NCI-H526 treated with DMSO at 0.1 percent for 48 hours (cell line): ENCODE data around the gene TEX13A.
"Not testable (repeated sequence)": the region's sequence is repeated elsewhere in the genome, so short reads cannot be mapped to it uniquely, and the experiment has no call there.

ENCODE experiments used
- DNase-seq: peaks from one replicate; lab custom pipeline; 2025; lab: John Stamatoyannopoulos, UW

Gene TEX13A, protein sequence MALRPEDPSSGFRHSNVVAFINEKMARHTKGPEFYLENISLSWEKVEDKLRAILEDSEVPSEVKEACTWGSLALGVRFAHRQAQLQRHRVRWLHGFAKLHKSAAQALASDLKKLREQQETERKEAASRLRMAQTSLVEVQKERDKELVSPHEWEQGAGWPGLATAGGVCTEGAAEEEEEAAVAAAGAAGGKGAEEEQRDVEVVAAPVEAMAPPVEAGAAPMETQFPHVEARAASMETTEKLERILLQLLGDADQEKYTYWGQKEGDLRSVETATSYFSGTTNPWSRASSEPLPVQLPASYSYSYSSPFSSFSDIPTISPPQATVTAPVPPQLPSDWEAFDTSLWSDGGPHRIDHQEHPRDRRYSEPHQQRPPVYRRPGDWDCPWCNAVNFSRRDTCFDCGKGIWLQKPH

DNA sequence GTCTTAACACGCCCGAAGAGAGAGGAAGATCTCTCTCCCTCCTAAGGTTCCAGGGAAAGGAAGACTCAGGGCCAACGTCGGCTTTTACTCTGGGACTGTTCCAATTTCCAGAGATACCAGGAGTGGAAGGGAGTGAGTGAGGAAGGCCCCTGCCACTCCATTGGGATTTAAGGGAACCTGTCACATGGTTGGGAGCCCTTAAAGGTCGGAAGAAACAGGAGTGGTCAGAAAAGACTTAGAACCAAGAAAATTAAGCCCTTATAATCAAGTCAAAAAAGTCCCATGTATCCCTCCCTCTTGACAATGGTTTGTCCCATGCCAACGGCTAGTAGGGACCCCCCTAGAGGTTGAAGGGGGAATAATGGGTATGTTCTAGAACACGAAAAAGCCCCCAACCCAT lies at the start of gene TEX13A:
TSS of gene TEX13A (minus strand) at position 59 of the 400 bp plus-strand sequence. CDS start 297 bp downstream, outside the sequence.
- DNase-seq = no peak

DNA sequence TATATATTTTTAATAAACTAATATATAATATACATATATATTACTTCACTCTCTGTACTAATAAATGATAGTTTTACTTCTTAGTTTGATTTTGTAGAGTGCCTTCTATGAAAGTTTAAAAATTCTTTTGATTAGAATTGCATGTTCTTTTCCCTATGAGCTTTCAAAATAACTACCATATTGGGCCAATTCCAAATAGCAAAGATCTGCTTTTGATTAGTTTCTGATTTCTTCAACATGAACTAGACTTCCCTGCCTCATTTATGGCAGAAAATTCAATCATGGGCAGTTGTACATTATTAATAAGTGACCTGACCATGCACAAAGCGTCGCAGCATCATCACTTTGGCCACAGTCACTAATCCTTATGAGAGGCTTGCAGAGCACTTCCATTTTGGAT lies 48.9 kb upstream of the TEX13A start:
- no peak for DNase-seq

DNA sequence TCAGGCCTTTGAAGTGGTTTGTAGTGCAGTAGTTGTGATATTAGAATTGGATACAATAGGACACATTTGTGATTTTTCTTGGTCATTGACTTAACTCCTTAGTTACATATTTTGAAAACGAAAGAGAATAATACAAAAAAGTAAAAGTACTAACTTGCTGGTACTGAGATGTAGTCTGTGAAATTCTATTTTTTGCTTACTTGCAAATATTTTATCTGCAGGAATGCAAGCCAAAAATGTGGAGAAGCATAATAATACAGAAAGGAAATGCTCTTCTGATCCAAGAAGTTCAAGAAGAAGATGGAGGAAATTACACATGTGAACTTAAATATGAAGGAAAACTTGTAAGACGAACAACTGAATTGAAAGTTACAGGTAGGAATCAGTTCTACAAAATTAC lies 46.7 kb upstream of the TEX13A start:
- DNase-seq = no peak

DNA sequence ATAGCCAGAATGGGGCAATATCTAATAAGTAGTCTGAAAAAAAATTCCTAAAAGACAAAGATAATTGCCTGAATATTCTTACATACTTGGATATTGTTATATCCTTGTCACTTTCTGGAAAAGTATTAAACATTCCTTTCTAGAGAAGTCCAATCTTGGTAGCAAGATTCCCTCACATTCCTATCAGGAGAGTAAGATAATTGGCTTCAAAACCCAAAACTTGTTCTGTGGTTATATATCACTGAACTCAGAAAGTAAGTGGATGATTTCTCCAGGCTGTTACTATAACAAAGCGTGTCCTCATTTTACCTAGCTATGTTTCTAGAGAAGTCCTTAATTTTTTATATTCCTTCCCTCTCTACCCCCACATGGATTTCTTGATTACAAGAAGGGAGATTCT lies 46.0 kb upstream of the TEX13A start:
- no peak for DNase-seq

DNA sequence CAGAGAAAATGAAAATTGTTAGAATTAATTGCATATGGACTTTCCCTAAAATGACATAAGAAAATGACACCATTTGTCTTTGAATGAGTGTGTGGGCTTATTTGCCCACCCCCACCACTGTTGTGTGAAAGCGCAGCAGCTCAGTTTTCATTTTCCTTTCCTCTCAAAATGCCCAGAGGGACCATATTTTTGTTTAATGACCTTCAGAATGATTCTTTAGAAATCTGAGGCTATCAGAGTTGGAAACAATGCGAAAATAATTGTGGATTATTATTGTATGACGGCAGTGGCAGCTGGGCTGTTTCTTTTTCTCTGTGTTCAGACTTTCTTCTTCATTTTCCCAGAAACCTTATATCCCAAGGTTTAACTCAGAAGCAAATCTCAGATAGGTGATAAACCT lies 44.6 kb upstream of the TEX13A start:
- DNase-seq = no peak

DNA sequence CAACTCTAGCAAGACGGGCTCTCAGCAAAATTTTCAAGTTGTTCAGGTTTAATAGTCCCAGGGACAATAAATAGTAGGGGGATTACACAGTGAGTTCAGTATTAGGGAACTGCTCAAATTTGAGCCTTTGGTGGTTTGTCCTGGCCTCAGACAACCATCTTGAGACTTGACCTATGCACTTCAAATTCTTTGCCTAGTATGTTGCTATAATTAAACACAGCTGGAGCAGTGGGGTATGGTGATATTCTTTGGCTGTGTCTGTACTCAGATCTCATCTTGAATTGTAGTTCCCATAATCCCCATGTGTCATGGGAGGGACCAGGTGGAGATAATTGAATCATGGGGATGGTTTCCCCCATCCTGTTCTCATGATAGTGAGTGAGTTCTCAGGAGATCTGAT lies 43.3 kb upstream of the TEX13A start:
- no peak for DNase-seq

DNA sequence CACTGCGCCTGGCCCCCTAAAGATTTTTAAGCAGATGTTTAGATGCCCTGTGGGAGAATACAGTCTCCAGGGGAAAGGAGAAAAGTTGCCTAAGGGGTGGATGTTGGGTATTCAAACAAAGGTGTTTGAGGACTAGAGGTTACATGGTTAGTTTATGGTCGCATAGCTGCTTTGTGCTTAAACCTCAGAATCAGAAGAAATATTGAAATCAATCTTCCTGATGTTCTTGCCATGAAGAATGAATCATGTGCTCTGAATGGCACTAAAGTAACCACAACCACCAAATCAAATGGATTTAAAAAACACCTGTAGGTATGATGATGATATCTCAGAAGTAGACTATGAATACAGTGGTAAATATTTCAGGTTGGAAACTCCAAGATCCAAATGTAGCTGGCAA lies 42.7 kb upstream of the TEX13A start:
- no peak for DNase-seq

DNA sequence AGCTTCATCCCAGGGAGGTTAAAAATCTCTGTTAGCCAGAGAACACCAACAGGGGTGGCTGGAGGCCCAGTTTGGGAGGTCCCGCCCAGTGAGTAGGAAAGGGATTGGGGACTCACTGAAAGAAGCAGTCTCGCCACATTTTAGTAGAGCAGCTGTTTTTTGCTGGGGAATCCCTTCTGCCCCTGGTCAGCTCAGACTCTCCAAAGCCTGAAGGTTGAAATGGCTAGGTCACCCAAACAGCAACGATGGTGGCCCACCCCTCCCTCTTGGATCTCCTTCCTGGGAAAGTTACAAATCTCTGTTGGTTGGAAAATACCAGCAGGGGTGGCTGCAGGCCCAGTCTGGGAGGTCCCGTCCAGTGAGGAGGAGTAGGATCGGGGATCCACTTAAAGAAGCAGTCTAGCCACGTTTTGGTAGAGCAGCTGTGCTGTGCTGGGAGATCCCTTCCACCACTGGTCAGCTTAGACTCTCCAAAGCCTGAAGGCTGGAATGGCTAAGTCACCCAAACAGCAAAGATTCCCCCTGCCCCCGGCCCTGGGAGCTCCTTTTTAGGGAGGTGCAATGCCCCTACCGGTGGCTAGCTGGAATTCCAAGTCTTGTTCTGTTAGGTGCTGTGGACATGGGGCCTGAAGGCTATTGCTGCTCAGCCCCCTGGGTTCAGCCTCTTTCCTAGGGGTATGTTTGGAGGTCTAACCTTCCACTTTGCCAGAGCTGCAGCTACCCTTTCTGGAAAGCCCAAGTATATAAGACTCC lies 40.0 kb upstream of the TEX13A start:
- DNase-seq = no peak

DNA sequence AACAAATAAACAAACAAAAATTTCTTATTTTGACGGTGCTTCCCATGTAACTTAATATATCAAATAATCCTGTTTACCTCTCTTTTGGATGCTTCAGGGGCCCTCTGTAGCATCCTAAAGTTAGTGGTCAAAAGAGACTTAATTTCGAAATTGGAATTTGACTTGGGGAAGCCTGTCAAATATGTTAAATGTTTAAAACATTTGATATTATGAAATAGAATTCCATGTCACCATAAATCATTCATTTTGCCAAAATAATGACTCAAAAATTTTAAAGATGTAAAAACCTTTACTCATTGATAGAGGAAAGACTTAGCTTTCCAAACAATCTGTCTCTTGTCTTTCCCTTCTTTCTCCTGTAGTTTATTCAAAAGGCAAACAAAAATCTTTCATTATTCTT lies 20.6 kb upstream of the TEX13A start:
- DNase-seq = no peak

DNA sequence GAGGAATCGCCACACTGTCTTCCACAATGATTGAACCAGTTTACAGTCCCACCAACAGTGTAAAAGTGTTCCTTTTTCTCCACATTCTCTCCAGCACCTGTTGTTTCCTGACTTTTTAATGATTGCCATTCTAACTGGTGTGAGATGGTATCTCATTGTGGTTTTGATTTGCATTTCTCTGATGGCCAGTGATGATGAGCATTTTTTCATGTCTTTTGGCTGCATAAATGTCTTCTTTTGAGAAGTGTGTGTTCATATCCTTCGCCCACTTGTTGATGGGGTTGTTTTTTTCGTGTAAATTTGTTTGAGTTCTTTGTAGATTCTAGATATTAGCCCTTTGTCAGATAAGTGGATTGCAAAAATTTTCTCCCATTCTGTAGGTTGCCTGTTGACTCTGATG lies 16.9 kb upstream of the TEX13A start:
- DNase-seq = not testable (repeated sequence)

DNA sequence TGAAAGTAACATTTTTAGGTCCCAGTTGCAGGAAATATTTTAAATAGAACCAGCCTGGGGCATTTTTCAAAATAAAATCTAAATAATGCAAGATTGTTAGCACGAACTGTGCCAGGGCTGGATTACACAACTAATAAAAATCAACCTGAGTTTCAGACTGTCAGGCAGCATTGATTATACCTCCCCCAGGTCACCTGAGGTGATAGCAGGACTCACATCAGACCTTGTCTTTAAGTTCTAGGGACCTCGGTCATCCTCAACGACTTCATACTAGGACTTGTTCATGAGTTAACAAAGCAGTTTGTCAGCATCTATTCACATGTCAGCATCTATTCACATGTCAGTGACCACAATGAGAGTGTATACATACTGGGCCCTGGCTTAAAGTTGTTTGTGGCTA lies 8.7 kb upstream of the TEX13A start:
- DNase-seq = no peak

DNA sequence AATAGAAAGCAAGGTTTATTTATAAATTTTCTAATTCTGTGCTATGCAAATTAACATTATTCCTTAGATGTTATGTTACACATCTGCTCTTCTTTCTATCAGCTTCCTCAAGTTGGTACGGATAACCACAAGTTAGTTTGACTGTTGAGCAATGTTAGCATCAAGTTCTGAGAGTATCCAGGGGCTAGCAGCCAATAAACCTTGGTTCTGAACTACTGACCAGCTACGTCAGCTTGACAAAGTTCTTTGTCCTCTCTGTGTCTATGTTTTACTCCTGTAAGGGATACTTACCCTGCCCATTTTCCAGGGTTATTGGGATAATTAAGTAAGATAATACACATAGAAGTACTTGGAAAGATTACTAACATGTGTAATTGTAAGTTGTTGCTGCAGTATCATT lies 8.1 kb upstream of the TEX13A start:
- no peak for DNase-seq

DNA sequence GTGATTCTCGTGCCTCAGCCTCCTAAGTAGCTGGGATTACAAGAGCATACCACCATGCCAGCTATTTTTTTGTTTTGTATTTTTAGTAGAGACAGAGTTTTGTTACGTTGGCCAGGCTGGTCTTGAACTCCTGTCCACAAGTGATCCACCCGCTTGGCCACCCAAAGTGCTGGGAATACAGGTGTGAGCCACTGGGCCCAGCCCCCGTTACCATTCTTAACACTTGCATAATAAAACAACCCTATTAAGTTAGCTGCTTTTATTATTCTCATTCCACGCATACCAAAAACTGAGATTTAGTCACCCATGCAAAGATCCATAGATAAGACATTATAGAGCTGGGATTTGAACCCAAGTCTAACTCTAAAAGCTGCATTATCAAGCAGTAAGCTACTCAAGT lies 6.0 kb upstream of the TEX13A start:
- DNase-seq = no peak

DNA sequence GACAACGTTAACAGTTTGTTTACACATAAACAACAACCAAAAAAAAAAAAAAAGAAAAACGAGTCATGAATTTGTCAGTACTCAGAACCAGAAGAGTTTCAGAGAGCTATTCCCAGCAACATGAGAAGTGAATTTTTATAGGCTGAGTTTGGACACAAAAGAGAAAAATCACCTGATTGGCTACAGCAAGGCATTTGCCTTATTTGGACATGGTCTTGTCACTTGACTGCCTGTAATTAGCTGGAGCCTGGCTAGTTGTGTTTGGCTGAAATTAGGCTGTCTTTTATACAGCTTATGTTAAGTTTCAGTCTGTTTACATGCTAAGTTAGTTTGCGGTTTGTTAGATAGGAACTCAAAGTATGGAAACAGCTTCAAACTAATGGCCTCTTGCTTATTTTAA lies 880 bp upstream of the TEX13A start:
- no peak for DNase-seq

DNA sequence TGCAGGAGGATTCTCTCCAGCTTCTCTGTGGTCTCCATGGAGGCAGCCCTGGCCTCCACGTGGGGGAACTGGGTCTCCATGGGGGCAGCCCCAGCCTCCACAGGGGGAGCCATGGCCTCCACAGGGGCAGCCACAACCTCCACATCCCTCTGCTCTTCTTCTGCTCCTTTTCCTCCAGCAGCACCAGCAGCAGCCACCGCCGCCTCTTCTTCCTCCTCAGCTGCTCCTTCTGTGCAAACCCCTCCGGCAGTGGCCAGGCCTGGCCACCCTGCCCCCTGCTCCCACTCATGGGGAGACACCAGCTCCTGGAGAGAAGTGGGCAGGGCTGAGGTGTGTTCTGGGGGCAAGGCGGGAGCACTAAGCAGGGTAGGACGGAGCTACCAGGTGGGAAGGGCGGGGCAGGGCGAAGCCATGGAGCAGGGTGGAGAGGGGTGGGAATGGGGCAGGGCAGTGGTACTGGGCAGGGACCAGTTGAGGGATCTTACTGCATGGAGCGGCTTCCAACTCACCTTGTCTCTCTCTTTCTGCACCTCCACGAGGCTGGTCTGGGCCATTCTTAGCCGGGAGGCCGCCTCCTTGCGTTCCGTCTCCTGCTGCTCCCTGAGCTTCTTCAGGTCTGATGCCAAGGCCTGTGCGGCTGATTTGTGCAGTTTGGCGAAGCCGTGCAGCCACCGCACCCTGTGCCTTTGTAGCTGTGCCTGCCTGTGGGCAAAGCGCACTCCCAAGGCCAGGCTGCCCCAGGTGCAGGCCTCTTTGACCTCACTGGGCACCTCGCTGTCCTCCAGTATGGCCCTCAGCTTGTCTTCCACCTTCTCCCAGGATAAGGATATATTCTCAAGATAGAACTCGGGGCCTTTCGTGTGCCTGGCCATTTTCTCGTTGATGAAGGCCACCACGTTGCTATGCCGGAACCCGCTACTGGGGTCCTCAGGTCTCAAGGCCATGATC lies 766 bp downstream of the TEX13A start:
- DNase-seq = no peak

DNA sequence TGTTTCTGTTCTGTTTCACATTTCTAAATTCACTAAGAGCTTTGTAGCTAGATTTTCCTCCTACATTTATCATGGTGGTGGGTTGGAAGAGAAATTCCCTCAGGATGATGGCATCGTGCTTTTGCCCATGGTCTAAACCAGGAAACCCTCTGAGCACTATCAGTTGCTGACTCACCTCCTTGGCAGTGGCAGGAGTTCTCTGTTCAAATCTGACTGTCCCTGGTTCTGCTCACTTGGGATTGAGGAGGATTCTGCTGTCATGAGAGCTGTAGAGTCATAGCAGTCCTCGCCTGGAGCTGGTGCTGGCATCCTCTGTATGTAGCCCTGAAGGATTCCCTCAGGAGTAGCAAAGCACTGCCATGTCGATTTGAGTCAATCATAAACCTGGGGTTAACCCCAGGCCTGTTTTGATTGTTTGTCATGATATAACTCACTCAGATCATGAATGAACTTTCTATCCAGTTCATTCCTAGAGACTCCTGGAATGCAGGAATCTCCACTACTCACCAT lies 9.4 kb downstream of the TEX13A start:
- no peak for DNase-seq

DNA sequence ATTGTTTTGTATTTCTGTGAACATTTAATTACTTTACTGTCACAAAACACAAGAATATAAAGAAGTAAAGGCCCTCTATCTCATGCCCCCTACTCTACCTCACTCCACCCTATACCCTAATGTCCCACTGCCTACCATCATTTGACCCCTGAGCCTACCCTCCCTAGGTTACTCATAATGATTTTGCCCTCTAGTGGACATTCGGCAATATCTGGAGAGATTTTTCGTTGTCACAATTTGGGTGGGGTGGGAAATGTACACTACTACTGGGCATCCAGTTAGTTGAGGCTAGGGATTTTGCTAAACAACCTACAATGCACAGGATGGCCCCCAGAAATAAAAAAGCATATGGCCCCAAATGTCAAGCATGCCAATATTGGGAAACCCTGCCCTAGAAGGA lies 10.2 kb downstream of the TEX13A start:
- no peak for DNase-seq

DNA sequence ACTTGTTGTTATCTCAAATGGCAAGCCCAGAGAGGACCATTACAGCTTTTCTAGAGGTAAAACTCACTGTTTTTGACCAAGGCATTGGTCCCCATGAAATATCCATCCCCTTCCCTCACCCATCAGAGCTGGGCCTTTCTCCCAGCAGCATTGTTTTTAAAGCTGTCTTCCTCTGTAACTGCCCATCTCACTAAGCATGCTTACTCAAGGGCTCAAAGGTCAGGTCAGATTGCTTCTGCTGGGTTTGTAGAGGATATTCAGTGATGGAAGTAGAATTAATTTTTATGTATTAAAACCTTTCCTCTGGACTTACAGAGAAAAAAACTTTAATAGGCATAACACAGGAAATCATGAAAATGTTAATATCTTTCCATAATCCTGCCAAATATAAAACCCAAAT lies 11.1 kb downstream of the TEX13A start:
- DNase-seq = no peak

DNA sequence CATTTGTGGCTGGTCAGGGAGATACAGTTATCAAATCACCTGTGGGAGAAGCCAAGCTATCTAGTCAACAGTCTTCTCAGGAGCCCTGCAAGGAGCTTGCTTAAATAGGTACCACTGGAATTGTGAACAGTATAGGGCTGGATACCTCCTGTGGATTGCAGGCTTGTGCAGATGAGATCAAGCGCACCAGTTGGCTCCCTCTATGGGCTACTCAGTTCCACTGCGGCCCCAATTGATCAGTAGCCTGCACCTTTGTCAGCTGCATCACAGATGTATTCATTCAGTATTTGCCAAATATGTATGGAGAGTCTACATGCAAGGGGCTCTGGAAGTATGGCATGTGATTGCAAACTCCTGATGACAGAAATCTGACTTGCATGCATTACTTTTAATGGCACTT lies 28.6 kb downstream of the TEX13A start:
- peak; percentile 13 for DNase-seq

DNA sequence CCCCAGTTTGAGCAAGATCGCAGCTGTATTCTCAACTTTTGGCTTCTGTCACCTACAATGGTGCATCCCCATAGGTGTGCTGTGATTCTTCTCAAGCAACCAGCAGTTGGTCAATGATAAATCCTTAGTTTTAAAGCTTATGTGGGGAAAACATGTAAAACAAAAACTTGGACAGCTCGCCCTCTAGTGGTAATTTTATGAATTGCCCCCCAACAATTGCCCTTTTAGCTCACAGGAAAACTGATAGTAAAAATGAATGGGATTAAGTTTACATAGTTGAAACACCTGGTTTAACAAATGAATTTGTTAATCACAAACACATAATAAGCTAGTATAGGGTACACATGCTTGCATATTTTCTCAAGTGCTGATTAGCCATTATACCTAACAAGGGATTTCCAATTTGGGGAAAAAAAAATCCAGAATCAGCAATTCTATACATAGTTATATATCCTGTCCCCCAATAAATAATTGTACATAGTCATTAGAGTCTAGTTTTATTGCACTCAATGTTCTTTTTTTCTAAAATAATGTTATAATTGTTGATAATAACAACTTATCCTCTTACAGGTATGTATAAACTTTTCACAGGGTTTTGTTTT lies 30.1 kb downstream of the TEX13A start:
- peak; percentile 25 for DNase-seq

DNA sequence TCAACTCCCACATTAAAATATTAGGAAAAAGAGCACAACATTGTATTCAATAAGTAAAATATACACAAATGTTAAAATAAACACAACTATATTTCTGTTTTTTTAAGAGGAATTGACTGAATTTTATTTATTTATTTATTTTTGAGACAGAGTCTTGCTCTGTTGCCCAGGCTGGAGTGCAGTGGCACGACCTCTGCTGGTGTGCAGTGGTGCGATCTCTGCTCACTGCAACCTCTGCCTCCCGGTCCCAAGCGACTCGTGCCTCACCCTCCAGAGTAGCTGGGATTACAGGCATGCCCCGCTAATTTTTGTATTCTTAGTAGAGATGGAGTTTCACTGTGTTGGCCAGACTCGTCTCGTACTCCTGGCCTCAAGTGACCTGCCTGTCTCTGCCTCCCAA lies 31.4 kb downstream of the TEX13A start:
- DNase-seq = no peak

DNA sequence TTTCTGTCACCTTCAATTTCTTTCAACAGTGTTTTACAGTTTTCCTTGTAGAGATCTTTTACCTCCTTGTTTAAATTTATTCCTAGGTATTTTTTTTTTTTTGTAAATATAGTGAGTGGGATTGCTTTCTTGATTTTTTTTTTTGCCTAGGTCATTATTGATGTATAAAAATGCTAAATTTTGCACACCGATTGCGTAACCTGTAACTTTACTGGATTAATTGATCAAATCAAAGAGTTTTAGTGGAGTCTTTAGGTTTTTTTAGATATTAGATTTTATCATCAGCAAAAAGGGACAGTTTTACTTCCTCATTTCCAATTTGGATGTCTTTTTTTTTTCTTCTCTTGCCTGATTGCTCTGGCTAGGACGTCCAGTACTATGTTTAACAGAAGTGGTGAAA lies 40.9 kb downstream of the TEX13A start:
- DNase-seq = no peak
